HG03025 (cell line): ENCODE data around the gene CENPK.
A peak's percentile ranks its signal among the peaks of the same experiment; 100 is the strongest.
"Not testable (repeated sequence)": the region's sequence is repeated elsewhere in the genome, so short reads cannot be mapped to it uniquely, and the experiment has no call there.

Source experiments
- ATAC-seq: cut with Tn5 transposase; IDR thresholded peaks from one replicate; pipeline ENCODE4 v1.9.1; 2021; ENCODE audit warnings: mild to moderate bottlenecking, moderate library complexity; ENCODE audit not compliant: unreplicated experiment, low FRiP score

The CENPK gene

DNA sequence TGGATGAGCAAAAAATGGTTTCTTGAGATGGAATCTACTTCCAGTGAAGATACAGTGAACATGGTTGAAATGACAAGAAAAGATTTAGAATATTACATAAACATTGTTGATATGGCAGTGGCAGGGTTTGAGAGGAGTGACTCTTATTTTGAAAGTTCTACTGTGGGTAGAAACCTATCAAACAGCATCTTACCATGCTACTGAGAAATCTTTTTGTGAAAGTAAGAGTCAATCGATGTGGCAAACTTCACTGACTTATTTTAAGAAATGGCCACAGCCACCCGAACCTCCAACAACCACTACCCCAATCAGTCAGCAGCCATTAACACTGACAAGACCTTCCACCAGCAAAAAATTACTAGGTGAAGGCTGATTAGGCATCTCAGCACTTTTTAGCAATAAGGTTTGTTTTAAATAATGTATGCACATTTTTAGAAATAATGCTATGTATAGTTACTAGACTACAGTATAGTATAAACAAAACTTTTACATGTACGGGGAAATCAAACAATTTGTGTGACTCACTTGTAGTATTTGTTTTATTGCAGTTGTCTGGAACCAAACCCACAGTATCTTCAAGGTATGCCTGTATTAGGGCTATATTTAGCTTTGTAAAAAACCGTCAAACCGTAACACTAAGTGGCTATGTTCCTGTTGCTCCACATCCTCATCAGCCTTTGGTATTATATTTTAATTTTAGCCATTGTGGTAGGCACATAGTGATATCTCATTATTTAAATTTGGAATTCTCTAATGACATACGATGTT is 50.6 kb downstream of the CENPK start:
- no peak for ATAC-seq

DNA sequence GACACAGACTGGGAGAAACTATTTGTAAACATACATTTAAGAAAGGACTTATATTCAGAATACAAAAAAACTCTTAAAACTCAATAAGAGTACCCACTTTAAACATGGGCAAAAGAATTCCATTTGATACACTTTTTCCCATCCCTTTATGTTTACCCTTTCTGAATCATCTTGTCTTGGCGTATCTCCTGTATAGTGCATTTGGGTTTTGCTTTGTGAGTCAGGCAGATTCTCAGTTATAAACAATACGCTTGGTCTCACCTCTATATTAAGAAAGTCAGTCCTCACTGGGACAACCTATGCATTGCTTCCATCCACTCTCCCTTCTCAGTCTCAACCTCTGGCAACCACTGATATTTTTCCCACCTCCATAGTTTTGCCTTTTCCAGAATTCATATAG is 54.0 kb downstream of the CENPK start:
- no peak for ATAC-seq

DNA sequence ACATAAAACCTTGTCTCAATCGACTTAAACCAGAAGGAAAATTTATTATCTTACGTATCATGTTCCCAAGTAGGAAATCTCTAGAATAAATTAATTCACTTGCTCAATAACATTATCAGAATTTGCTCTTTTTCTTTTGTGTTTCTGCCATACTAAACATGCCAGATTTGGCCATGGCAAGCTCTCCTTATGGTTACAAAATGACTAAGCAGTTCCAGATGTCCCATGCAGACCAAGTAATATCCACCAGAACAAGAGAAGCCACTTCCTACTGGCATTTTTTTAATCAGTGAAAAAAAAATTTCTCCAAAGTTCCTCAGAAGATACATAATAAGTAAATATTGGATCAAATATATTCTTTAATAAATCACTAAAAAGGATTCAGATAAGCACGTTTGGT is 56.0 kb downstream of the CENPK start:
- no peak for ATAC-seq

DNA sequence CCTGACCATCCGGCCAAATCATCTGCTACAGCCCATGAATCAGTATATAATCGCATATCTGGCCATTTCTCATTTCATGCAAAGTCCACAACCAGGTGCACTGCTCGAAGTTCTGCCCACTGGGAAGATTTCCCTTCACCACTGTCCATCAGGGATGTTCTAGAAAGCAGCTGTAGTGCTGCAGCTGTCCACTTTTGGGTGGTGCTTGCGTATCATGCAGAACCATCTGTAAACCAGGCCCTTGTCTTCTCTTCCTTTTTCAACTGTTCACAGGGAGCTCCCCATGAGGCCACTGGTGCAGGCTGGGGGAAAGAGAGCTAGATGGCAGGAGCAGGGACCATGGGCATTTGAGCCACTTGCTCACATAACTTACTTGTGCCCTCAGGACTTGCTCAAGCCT is 73.8 kb downstream of the CENPK start:
- ATAC-seq = no peak

DNA sequence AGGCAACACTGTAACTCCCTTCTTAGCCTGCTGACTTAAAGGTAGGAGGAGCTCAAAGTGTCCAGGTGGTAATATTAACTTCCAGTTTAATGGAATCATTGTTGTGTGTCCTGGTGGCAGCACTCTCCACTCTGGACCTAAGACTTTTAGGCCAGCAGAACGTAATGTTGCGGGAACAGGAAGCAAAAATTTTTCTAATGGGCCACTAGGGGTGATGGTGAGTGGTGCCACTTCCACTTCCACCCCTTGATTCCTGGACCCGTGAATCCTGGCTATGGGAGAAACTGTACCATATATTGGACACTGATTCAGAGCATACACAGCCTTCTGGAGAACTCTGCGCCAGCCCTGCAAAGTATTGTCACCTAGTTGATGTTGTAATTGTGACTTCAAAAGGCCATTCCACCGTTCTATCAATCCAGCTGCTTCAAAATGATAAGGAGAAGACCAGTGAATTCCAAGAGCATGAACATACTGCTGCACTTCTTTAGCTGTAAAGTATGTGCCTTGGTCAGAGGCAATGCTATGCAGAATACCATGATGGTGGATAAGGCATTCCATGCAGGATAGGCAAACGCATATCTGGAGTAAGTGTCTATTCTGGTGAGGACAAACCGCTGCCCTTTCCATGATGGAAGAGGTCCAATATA is 74.8 kb downstream of the CENPK start:
- ATAC-seq = not testable (repeated sequence)

DNA sequence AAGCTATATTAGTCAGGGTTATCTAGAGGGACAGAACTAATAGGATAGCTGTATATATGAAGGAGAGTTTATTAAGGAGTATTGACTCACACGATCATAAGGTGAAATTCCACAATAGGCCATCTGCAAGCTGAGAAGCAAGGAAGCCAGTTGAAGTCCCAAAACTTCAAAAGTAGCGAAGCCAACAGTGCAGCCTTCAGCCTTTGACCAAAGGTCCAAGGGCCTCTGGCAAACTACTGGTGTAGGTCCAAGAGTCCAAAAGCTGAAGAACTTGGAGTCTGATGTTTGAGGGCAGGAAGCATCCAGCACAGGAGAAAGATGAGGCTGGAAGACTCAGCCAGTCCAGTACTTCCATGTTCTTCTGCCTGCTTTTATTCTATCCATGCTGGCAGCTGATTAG is 76.2 kb downstream of the CENPK start:
- ATAC-seq = not testable (repeated sequence)

DNA sequence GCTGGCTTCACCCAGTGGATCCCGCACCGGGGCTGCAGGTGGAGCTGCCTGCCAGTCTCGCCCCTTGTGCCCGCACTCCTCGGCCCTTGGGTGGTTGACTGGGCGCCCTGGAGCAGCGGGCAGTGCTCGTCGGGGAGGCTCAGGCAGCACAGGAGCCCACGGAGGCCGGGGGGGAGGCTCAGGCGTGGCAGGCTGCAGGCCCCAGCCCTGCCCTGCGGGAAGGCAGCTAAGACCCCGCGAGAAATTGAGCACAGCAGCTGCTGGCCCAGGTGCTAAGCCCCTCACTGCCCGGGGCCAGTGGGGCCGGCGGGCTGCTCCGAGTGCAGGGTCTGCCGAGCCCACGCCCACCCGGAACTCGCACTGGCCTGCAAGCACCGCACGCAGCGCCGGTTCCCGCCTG is 77.6 kb downstream of the CENPK start:
- ATAC-seq = no peak

DNA sequence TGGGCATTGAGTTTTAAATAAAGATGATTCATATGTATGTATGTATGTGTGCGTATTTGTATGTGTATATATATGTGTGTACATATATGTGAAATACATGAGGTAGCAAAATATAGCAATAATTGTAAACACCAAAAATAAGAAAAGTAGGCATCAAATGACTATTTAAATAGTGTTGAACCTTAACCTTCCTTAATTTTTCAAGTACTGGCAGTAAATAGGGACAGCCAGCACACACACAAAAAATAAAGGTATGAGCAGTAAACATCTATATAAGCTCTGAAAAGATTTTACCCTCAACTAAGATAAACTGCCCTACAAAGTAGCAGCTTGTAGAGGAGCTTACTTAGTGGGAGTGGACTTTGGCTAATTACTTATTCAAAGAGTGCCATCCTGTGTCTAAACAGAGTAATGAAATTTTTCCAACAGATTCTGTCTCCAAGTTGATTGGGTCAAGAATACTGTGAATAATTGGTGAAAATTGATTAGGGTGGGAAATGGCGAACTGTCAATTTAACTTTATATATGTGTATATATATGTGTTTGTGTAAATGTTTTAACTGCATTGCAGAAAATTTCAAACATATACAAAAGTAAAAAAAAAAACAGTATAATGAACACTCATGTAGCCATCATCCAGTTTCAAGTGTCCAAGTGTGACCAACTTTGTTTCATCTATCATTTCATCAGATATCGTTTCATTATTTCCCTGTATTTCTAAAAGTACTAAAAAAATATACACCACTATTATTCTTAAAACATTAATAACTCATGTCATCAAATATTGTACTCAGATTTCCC is 79.2 kb downstream of the CENPK start:
- ATAC-seq = peak; percentile 43

DNA sequence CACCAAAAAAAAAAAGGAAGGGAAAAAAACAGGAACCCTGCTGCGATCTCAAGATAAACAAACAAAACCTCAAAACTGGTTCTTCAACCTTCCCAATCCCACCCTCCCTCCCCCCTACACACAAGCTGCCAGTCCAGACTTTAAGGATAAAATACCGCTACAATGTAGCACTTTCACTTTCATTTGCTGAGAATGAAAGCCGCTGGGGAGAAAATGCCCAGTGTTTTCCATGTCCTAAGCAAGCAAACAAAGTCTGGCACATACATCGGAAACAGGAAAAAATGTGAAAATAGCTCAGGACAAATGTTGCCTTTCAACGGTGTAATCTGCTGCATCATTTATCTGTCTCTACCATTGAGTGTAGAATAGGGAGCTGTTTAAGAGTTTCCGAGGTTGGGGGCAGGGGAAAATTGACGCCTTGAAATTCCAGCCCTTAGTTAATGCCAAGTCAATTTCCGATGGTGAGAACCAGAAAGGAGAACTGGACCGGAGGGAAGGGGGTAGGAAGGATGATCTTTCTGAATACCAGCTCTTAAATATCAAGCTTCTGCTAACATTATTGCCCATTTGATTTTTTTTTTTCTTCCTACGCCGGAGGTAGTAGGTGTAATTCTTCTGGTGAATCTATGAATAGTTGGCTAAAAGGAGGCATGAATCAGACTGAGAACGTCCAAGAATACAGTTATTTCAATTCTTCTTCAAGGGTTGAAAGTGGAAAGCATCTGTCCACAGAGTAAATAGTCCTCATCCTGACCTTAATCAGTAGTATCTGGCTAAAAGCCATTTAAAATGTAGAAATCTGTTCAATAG is 80.0 kb downstream of the CENPK start:
- ATAC-seq = no peak

DNA sequence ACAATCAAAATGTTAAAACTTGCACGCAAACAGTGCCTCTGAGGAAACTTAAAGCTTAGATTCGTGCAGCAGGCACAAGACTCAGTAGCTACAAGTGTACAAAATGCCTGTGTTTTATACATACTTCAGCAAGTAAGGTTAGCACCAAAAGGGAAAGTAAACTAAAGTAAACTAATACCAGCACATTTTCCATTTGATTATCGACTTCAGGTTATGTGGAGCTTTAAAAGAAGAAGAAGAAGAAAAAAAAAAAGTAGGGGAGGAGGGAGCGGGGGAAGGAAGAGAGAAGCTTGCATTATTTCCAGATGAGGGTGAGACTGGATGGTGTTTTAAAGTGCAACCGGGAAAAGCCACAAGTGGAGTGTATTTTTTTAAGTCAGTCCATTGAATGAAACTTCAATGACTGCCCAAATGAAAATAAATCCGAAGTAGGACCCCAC is 80.7 kb downstream of the CENPK start:
- no peak for ATAC-seq

DNA sequence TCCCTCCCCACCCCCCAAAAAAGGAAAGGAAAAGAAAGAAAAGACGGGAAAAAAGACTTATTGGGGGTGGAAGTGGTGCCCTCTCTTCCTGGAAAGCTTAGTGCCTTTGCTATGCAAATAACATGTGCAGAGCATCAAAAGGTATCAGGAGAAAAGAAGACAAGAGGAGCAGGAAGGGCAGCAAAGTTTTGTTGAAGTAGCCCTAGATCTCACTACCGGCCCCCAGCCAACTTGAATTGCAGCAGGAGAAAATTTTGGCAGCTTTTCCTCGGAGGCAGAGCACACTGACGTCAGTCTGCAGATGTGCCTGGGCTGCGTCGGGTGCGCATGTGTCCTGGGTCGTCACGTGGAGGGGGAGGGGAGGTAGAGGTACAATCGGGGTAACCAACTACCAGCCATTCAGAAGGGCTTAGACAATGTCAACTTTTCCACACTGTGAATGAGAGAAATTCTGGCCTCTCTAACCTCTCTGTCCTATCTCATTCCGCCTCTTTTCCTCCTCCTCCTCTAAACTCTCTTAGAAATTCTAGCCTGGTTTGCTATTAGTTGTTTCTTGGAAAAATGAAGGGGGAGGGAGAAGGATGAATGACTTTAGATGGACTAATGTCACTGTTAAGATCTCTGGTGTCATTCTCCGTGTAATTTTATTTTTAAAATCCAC is 81.2 kb downstream of the CENPK start, which contains the start of gene ADAMTS6:
TSS of gene ADAMTS6 (minus strand) at position 286 of the 661 bp plus-strand sequence. CDS start 8,247 bp downstream, outside the sequence.
- peak; percentile 86 for ATAC-seq

DNA sequence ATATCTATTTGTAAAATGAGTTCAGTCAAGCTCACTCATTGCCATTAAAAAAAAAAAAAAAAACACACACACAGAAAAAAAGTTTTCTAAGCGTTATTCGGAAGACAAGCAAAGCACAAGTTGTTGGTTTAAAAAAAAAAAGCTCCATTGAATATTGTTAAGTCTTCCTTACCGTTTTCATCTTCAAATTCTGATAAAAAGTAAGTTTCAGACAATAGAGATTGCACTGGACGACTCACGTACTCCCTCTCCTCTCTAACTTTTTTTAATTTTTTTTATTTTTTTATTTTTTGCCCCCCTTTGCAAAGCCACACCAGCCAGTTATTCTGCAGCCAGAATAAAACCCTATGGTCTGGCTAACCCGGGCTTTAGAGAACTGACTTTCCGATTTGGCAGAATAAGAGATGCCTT is 81.8 kb downstream of the CENPK start:
- peak; percentile 26 for ATAC-seq

DNA sequence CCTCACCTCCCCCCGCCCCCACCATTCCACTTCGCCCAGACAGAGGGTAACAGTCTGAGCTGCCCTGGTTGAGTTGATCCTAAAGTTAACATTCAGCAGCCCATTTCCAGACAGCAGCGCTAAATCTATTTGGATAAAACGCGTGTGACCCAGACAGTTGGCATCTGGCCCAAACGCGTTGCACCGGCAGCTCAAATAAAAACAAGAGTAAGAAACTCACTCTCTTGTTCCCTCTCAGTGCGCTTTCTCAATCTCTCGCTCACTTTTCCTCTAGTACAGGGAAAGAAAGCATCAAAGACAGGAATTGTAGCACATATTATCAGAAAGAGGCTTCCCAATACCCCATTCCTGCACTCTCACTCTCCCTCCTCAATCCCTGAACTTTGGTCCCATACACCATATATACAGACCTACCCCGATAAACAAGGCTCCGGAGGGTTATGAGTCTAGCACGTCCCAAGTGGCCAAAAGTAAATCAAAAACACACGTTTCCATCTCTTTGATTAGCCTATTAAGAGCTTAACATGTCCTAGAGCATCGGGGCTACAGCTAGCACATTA is 82.6 kb downstream of the CENPK start:
- ATAC-seq = no peak

DNA sequence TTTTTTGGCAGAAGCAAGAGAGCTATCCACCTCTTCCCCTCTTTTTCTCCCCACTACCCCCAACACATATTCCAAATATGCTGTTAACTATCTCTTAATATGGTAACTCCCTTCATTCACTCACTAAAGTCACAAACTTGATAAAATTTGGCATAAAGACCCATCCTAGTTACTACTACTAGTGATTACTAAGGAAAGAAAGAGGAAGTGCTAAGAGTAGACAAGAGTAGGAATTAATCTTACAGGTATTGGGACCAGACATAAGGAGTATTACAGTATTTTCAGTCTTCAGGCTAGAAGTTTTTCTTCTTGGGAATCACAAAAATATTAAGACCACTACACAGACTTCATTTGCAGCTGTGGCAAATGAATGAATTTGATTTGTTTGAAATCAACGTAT is 83.4 kb downstream of the CENPK start:
- ATAC-seq = no peak

DNA sequence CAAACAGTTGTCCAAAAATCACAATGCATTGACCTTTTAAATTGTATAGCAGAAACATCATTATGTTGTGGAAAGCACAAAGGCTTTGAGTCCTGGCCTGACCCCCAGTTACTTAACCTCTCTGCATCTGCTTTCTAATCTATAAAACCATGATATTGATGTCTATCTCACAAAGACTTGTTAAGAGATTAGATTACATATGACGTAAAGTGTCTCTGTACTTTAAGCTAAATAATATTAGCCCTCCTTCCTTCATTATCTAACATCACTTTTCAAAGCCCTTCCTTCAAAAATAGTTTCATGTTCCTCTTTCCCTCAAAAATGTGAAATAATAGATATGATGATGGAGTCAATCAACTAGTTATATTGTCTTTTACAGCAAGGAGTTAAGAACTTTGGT is 84.6 kb downstream of the CENPK start:
- no peak for ATAC-seq

DNA sequence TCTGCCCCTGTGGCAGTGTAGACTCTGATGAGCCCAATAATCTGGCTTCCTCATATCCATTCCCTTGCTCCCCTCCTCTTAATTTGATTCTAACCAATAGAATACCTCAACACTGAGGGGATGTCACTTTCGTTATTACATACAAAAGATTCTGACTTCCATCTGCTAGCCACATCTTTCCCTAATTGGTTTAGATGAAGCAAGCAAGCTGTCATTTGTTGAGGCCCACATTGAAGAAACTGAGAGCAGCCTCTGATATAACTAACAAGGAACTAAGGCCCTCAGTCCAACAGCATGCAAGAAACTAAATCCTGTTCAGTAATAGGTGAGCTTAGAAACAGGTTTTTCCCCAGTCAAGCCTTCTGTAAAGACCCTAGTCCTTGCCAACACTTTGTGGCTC is 87.1 kb downstream of the CENPK start:
- ATAC-seq = no peak

DNA sequence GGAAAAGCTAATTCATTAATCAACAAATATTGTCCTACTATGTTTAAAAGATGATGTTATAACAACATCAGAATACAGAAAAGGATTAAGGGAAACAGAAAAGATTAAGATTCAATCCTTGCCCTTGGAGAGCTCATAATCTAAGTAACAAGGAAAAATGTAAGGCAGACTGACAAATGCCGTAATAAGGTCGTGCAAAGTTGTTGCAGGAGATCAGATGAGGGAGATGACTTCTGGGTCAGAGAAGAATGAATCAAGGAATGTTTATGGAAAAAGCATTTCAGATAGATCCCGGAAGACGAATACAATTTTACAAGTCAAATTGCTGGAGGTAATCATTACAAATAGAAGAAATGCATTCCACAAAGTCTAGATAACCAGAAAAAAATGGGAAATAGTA is 87.6 kb downstream of the CENPK start:
- ATAC-seq = no peak

DNA sequence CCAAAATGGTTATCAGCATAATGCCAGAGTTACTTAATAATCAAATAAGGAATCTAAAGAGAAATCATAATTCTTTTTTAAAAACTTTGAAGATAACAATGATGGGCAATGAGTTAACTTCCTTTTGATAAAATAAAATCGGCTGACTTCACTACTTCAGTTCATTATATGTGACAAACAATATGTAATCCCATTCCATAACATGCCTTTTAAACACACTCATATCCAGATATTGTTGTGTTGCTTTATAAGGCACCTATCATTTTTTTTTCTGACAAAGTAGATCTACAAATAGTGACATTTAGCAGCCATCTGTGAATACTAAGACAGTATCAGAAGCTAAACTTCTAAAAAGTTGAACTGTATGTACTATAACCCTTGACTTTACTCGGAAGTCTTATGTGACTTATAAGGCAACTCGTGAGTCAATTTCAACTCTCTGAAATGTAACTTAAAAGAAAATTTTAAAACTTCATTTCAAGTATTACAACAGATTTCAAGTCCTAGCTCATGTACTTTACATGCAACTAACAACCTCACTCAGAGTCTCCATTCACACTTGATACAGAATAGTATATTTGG is 88.7 kb downstream of the CENPK start:
- ATAC-seq = no peak

DNA sequence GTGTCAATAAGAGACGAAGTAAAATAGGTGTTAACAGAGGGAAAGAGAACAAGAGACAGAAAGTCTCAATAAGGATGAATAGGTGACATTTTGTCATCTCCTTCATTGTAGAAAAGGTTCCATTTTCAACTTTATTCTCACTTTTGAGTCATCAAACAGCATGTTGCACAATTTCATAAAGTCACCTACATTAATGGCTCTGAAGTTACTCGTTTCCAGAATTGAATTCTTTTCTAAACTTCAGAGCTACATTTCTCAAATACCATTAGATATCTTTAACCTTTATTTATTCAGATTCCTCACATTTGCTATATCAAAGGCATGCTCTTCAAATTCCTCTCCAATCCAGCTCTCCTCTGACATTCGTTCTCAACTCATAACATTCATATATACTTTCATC is 94.3 kb downstream of the CENPK start:
- ATAC-seq = no peak
